ENCODE measurements around the gene CASZ1.

GRCh38 chr1:10789803-10790702, 6.4 kb downstream of the CASZ1 start:
- TF ChIP-seq, protein P1, sequence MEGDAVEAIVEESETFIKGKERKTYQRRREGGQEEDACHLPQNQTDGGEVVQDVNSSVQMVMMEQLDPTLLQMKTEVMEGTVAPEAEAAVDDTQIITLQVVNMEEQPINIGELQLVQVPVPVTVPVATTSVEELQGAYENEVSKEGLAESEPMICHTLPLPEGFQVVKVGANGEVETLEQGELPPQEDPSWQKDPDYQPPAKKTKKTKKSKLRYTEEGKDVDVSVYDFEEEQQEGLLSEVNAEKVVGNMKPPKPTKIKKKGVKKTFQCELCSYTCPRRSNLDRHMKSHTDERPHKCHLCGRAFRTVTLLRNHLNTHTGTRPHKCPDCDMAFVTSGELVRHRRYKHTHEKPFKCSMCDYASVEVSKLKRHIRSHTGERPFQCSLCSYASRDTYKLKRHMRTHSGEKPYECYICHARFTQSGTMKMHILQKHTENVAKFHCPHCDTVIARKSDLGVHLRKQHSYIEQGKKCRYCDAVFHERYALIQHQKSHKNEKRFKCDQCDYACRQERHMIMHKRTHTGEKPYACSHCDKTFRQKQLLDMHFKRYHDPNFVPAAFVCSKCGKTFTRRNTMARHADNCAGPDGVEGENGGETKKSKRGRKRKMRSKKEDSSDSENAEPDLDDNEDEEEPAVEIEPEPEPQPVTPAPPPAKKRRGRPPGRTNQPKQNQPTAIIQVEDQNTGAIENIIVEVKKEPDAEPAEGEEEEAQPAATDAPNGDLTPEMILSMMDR (IDR thresholded peaks at IDR 0.05; ENCODE audit: poor library complexity) = no peak
- TF ChIP-seq EZH2phosphoT487 (IDR thresholded peaks at IDR 0.05; ENCODE audit: low read depth, severe bottlenecking, unreplicated experiment) = no peak

Measured in hepatocyte (in vitro differentiated cells).